ENCODE data around the gene PRAMEF26.
"Not testable (repeated sequence)": the region's sequence is repeated elsewhere in the genome, so short reads cannot be mapped to it uniquely, and the experiment has no call there.

PRAMEF26 gene

GRCh38 chr1:13155909-13156308 is at the start of gene PRAMEF26:
Gene PRAMEF26, minus strand, starts transcription at chr1:13156009. Its CDS starts 2,914 bp downstream, at chr1:13153095.
- H3K27me3 ChIP-seq; H3K9me3 ChIP-seq; H3K27ac ChIP-seq; intact Hi-C loops (cut with DNase I; ENCODE audit: low total_unique reads); H3K36me3 ChIP-seq; H3K4me3 ChIP-seq; H3K4me1 ChIP-seq; DNase-seq: not testable (repeated sequence)

- DNase-seq; H3K27ac ChIP-seq; intact Hi-C loops (cut with DNase I; ENCODE audit: low total_unique reads): not testable (repeated sequence)
Observed at GRCh38 chr1:13201309-13201708, 45.5 kb upstream of the PRAMEF26 start, which contains the start of gene PRAMEF13. Gene PRAMEF13, minus strand, starts transcription at chr1:13201409. Its CDS starts 1,820 bp downstream, at chr1:13199589.

GRCh38 chr1:13171548-13171947 is 15.7 kb upstream of the PRAMEF26 start, which contains the start of gene PRAMEF9:
Gene PRAMEF9, plus strand, starts transcription at chr1:13171848. Its CDS starts 3,433 bp downstream, at chr1:13175281.
- intact Hi-C loops (cut with DNase I; ENCODE audit: low total_unique reads); H3K4me3 ChIP-seq; DNase-seq; H3K9me3 ChIP-seq; H3K36me3 ChIP-seq; H3K4me1 ChIP-seq; H3K27ac ChIP-seq; H3K27me3 ChIP-seq: not testable (repeated sequence)

More at GRCh38 chr1:13201309-13201708, 45.5 kb upstream of the PRAMEF26 start, which contains the start of gene PRAMEF13:
- not testable (repeated sequence) for H3K9me3 ChIP-seq, H3K27me3 ChIP-seq, H3K36me3 ChIP-seq, H3K4me3 ChIP-seq, H3K4me1 ChIP-seq

GRCh38 chr1:13165531-13165930 is 9.7 kb upstream of the PRAMEF26 start, which contains the start of gene HNRNPCL4:
Gene HNRNPCL4, minus strand, starts transcription at chr1:13165631. Its CDS starts 164 bp downstream, at chr1:13165467.
- intact Hi-C loops (cut with DNase I; ENCODE audit: low total_unique reads); H3K9me3 ChIP-seq; H3K27ac ChIP-seq; H3K4me1 ChIP-seq; DNase-seq; H3K36me3 ChIP-seq; H3K27me3 ChIP-seq; H3K4me3 ChIP-seq: not testable (repeated sequence)

- DNase-seq; H3K36me3 ChIP-seq; H3K4me1 ChIP-seq; H3K4me3 ChIP-seq; intact Hi-C loops (cut with DNase I; ENCODE audit: low total_unique reads); H3K27me3 ChIP-seq; H3K27ac ChIP-seq; H3K9me3 ChIP-seq: not testable (repeated sequence)
Observed at GRCh38 chr1:13116754-13117153, 39.1 kb downstream of the PRAMEF26 start, which contains the start of gene HNRNPCL2. Gene HNRNPCL2, minus strand, starts transcription at chr1:13116854. Its CDS starts 454 bp downstream, at chr1:13116400.
